ENCODE measurements around the gene KCNIP3. TPM values are rescaled to one million over a fixed set of nuclear protein-coding genes. Genes with fewer than 3 reads are reported as not detected.

KCNIP3 gene
- total RNA-seq, 2 donors from 2014 or later: 1.5 to 2.3 TPM

GRCh38 chr2:95346231-95346737, 49.1 kb downstream of the KCNIP3 start:
- Histone ChIP-seq H3K9ac (ENCODE audit: low read depth in 2 of 2, low read length in 2 of 2) (peak overlapping the region in 1 of 2 donors; percentile 76), H3K9me3 (no peaks in the 10 kb centered on the region), H3K27ac (peak overlapping the region; percentile 59), H3K4me1 (no peaks in the 10 kb centered on the region), H3K27me3 (peaks cover 26% of the 10 kb centered on the region), H3K4me3 (peak overlapping the region; percentile 59), H3K36me3 (no peaks in the 10 kb centered on the region)
- DNase-seq: peak; percentile 65
- TF ChIP-seq, protein P1, sequence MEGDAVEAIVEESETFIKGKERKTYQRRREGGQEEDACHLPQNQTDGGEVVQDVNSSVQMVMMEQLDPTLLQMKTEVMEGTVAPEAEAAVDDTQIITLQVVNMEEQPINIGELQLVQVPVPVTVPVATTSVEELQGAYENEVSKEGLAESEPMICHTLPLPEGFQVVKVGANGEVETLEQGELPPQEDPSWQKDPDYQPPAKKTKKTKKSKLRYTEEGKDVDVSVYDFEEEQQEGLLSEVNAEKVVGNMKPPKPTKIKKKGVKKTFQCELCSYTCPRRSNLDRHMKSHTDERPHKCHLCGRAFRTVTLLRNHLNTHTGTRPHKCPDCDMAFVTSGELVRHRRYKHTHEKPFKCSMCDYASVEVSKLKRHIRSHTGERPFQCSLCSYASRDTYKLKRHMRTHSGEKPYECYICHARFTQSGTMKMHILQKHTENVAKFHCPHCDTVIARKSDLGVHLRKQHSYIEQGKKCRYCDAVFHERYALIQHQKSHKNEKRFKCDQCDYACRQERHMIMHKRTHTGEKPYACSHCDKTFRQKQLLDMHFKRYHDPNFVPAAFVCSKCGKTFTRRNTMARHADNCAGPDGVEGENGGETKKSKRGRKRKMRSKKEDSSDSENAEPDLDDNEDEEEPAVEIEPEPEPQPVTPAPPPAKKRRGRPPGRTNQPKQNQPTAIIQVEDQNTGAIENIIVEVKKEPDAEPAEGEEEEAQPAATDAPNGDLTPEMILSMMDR (IDR thresholded peaks at IDR 0.05): no peak
- intact Hi-C loops (cut with DNase I): loop anchor here (10.0 kb wide), 1 partner anchor 389 kb away; no protein-coding TSS in a partner anchor

- no peak overlapping the region for H3K27ac ChIP-seq
- no peaks in the 10 kb centered on the region for H3K9me3 ChIP-seq
- H3K9ac ChIP-seq (ENCODE audit: low read depth in 2 of 2, low read length in 2 of 2): no peak overlapping the region
- H3K4me1 ChIP-seq: no peaks in the 10 kb centered on the region
- intact Hi-C loops (cut with DNase I): loop anchor here (10.0 kb wide), 1 partner anchor 388 kb away; no protein-coding TSS in a partner anchor
- H3K36me3 ChIP-seq: no peaks in the 10 kb centered on the region
- H3K4me3 ChIP-seq: peak overlapping the region; percentile 13
- peak; percentile 18 for DNase-seq
- TF ChIP-seq, protein P1 (IDR thresholded peaks at IDR 0.05): no peak
- H3K27me3 ChIP-seq: peaks cover 26% of the 10 kb centered on the region
Observed at GRCh38 chr2:95346738-95347671, 49.9 kb downstream of the KCNIP3 start.

DNA sequence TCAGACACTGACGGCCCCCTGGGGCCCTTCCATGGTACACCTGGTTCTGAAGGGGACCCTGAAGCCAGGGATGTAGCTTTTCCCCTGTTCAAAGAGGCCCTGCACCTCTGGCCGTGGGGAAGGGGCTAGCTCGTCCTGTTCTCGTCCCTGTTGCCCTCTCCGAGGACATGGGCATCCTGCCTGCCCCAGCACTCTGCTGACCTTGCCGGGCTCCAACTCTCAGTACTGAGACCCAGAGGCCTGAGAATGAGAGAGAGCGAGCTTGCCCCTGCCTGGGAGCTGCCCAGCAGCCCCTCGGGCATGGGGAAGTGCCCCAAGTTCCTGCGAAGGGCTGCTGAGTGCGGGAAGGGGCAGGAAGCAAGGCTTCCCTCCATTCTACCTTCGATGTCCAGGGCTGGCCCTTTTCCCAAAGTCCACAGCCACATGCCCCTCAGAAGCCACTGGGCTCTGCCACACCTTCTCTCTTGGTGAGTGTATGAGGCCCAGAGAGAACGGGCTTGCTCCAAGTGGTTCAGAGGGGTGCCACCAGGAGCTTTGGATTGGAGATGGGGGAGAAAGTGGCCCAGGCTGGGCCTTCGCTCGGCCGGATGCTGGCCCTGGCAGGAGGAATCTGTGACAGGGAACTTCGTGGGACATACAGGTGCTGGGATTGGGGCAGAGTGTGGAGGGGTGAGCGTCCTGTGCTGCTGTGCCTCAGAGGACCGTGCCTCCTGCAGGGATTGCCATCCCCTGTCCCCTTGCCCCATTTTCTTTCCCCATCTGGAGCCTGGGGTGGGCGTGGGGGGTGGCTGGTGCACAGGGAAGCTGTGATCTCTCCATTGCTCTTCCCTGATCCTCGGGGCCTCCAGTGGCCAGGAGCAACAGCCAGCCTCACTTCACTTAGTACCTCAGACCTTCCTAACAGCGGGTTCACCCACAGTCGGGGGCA, 50.8 kb downstream of the KCNIP3 start:
- no peak overlapping the region for H3K9ac ChIP-seq (ENCODE audit: low read depth in 2 of 2, low read length in 2 of 2)
- H3K27me3 ChIP-seq: peaks cover 26% of the 10 kb centered on the region
- H3K27ac ChIP-seq: no peak overlapping the region
- no peaks in the 10 kb centered on the region for H3K4me1 ChIP-seq
- no peak overlapping the region for H3K4me3 ChIP-seq
- H3K36me3 ChIP-seq: no peaks in the 10 kb centered on the region
- TF ChIP-seq, protein P1 (IDR thresholded peaks at IDR 0.05): no peak
- no peaks in the 10 kb centered on the region for H3K9me3 ChIP-seq
- peak; percentile 14 for DNase-seq
- intact Hi-C loops (cut with DNase I): loop anchor here (10.0 kb wide), 1 partner anchor 387 kb away; no protein-coding TSS in a partner anchor

- peak; percentile 15 for DNase-seq
- TF ChIP-seq, protein P1 (IDR thresholded peaks at IDR 0.05): no peak
- no peaks in the 10 kb centered on the region for H3K36me3 ChIP-seq
Observed at GRCh38 chr2:95348609-95349567, 51.7 kb downstream of the KCNIP3 start.

More at GRCh38 chr2:95348609-95349567, 51.7 kb downstream of the KCNIP3 start:
- Histone ChIP-seq H3K27ac (no peak overlapping the region), H3K9ac (ENCODE audit: low read depth in 2 of 2, low read length in 2 of 2) (no peak overlapping the region), H3K27me3 (peaks cover 24% of the 10 kb centered on the region), H3K4me1 (no peaks in the 10 kb centered on the region), H3K9me3 (no peaks in the 10 kb centered on the region), H3K4me3 (no peak overlapping the region)
- intact Hi-C loops (cut with DNase I): loop anchor here (10.0 kb wide), 1 partner anchor 386 kb away; no protein-coding TSS in a partner anchor
